Thyroid gland (tissue), 4 donors: ENCODE results near the gene ANKRD39. TPM values are rescaled to one million over a fixed set of nuclear protein-coding genes. Genes with fewer than 3 reads are reported as not detected.

Source experiments
- DNase-seq, 2 donors: peaks; one replicate each; pipeline ENCODE4 v3.0.0-alpha.2; 2019
- H3K27ac ChIP-seq, 3 donors: fragments of 200-600 bp; sonication (generic); 1 replicate in 2 of 3; 2 replicates in 1 of 3; pipeline ENCODE4 v1.5.1; 2016 to 2019; ENCODE audit warnings: mild to moderate bottlenecking in 1 of 3, moderate library complexity in 1 of 3
- H3K27me3 ChIP-seq: fragments of 200-600 bp; sonication (generic); one replicate; pipeline ENCODE4 v1.5.1; 2019
- H3K36me3 ChIP-seq, 2 donors: fragments of 200-600 bp; sonication (generic); one replicate each; pipeline ENCODE4 v1.5.1; 2016 to 2019
- H3K4me1 ChIP-seq, 2 donors: fragments of 200-600 bp; sonication (generic); one replicate each; pipeline ENCODE4 v1.5.1; 2017 to 2019
- H3K4me3 ChIP-seq, 3 donors: fragments of 200-600 bp; sonication (generic); replicated peaks in 1 of 3; 1 replicate in 2 of 3; 2 replicates in 1 of 3; pipeline ENCODE4 v1.5.1; 2016; ENCODE audit warnings: mild to moderate bottlenecking in 1 of 3
- H3K9me3 ChIP-seq: fragments of 200-600 bp; sonication (generic); one replicate; pipeline ENCODE4 v1.5.1; 2017
- CTCF ChIP-seq, 6 experiments: fragments of 200-600 bp in 3 of 6; fragments of 450-650 bp in 3 of 6; sonication (generic) in 3 of 6; IDR thresholded peaks; one replicate each; pipeline ENCODE4 v1.5.1; 2016 to 2019; ENCODE audit warnings: antibody characterized with exemption in 6 of 6, mild to moderate bottlenecking in 2 of 6, inconsistent platforms in 1 of 6, moderate library complexity in 1 of 6
- POLR2A ChIP-seq, 2 donors: fragments of 450-650 bp; IDR thresholded peaks; one replicate each; pipeline ENCODE4 v1.6.1; 2017; ENCODE audit warnings: antibody characterized with exemption in 2 of 2, mild to moderate bottlenecking in 2 of 2, moderate library complexity in 1 of 2
- WGBS, 2 donors: methylation state at CpG; one replicate each; pipeline ENCODE4 v1.1.5; 2017; 5-methylcytosine and 5-hydroxymethylcytosine counted together
- intact Hi-C: fragments of 100-400 bp; cut with DNase I; formaldehyde crosslinking; loops from one replicate; pipeline ENCODE4 v1.15.1; 2023
- total RNA-seq, 4 donors: library from RNA; depleted of rRNA; stranded (reverse); fragments of >200 nt; gene quantifications; one replicate each; pipeline ENCODE4 v1.2.3, GENCODE V29; 2016

ANKRD39 gene
- total RNA-seq, 4 donors from 2014 or later: 11.6 to 25.7 (median 14.1) TPM

- DNase-seq: peak; percentile 84 to 87
- H3K4me3 ChIP-seq: no peak overlapping the region
- WGBS, 2 donors: 40% methylated on average over 14 of the region's 42 CpGs; no CpG with 5 or more reads in 1 of the 2 donors
- peaks cover 0 to 9% of the 10 kb centered on the region in 2 donors for H3K4me1 ChIP-seq
- no peaks in the 10 kb centered on the region for H3K36me3 ChIP-seq
- TF ChIP-seq CTCF (IDR thresholded peaks at IDR 0.05): no peak
- TF ChIP-seq POLR2A (IDR thresholded peaks at IDR 0.05): no peak
- H3K27ac ChIP-seq: no peak overlapping the region
- intact Hi-C loops: no loop called here
- no peaks in the 10 kb centered on the region for H3K27me3 ChIP-seq
- no peaks in the 10 kb centered on the region for H3K9me3 ChIP-seq
Observed at GRCh38 chr2:96839293-96839874, 18.4 kb downstream of the ANKRD39 start.

- Histone ChIP-seq H3K27ac (no peak overlapping the region), H3K4me3 (no peak overlapping the region)
Observed at GRCh38 chr2:96838345-96839292, 19.2 kb downstream of the ANKRD39 start.

GRCh38 chr2:96837575-96837974, 20.2 kb downstream of the ANKRD39 start:
- Histone ChIP-seq H3K9me3 (no peaks in the 10 kb centered on the region), H3K4me3 (no peak overlapping the region), H3K4me1 (peaks cover 14 to 18% of the 10 kb centered on the region in 2 donors), H3K36me3 (no peaks in the 10 kb centered on the region), H3K27me3 (no peaks in the 10 kb centered on the region), H3K27ac (no peak overlapping the region)
- DNase-seq: no peak
- WGBS, 2 donors: 92 to 96% methylated on average over 9 of the region's 9 CpGs
- TF ChIP-seq POLR2A (IDR thresholded peaks at IDR 0.05): no peak
- TF ChIP-seq CTCF (IDR thresholded peaks at IDR 0.05): no peak
- intact Hi-C loops: no loop called here

More at GRCh38 chr2:96838345-96839292, 19.2 kb downstream of the ANKRD39 start:
- no peaks in the 10 kb centered on the region for H3K9me3 ChIP-seq
- H3K27me3 ChIP-seq: no peaks in the 10 kb centered on the region
- intact Hi-C loops: no loop called here
- TF ChIP-seq CTCF (IDR thresholded peaks at IDR 0.05): no peak
- no peak for TF ChIP-seq POLR2A (IDR thresholded peaks at IDR 0.05)
- H3K4me1 ChIP-seq: peaks cover 4 to 12% of the 10 kb centered on the region in 2 donors
- no peaks in the 10 kb centered on the region for H3K36me3 ChIP-seq
- 74 to 89% methylated on average over 13 of the region's 23 CpGs for WGBS, 2 donors
- no peak for DNase-seq

GRCh38 chr2:96835830-96836229, 22.0 kb downstream of the ANKRD39 start:
- Histone ChIP-seq H3K36me3 (peaks cover 5 to 11% of the 10 kb centered on the region in 2 donors), H3K27me3 (no peaks in the 10 kb centered on the region), H3K27ac (no peak overlapping the region), H3K9me3 (no peaks in the 10 kb centered on the region), H3K4me1 (peaks cover 23 to 25% of the 10 kb centered on the region in 2 donors), H3K4me3 (no peak overlapping the region)
- no peak for DNase-seq
- intact Hi-C loops: no loop called here
- no peak for TF ChIP-seq POLR2A (IDR thresholded peaks at IDR 0.05)
- TF ChIP-seq CTCF (IDR thresholded peaks at IDR 0.05): no peak
- 95 to 97% methylated on average over 4 of the region's 4 CpGs for WGBS, 2 donors
